ENCODE data around the gene SEMA6B.

Gene SEMA6B

GRCh38 chr19:4538601-4538954, 20.9 kb downstream of the SEMA6B start:
- no peak overlapping the region for H3K4me3 ChIP-seq (ENCODE audit: low read depth, low read length)

GRCh38 chr19:4537953-4538600, 21.4 kb downstream of the SEMA6B start:
- DNase-seq (ENCODE audit: low read depth), result no peak
- H3K4me3 ChIP-seq (ENCODE audit: low read depth, low read length), result no peak overlapping the region
- TF ChIP-seq CTCF (conservative IDR thresholded peaks at IDR 0.05; ENCODE audit: low read depth, low read length), result no peak

More at GRCh38 chr19:4538601-4538954, 20.9 kb downstream of the SEMA6B start:
- no peak for DNase-seq (ENCODE audit: low read depth)
- TF ChIP-seq CTCF (conservative IDR thresholded peaks at IDR 0.05; ENCODE audit: low read depth, low read length), result no peak

- no peak for DNase-seq (ENCODE audit: low read depth)
- no peak overlapping the region for H3K4me3 ChIP-seq (ENCODE audit: low read depth, low read length)
- TF ChIP-seq CTCF (conservative IDR thresholded peaks at IDR 0.05; ENCODE audit: low read depth, low read length), result no peak
Measured at GRCh38 chr19:4536798-4537197, 22.7 kb downstream of the SEMA6B start.

- peak within 1 kb of the TSS; percentile 18 for H3K4me3 ChIP-seq (ENCODE audit: low read depth, low read length)
- TF ChIP-seq CTCF (conservative IDR thresholded peaks at IDR 0.05; ENCODE audit: low read depth, low read length), result no peak
- DNase-seq (ENCODE audit: low read depth), result peak; percentile 65
Measured at GRCh38 chr19:4534836-4535658, 24.4 kb downstream of the SEMA6B start, which contains the start of gene PLIN5. Gene PLIN5 (minus strand): TSS chr19:4535224. CDS start chr19:4534074, 1,150 bp downstream.

- H3K4me3 ChIP-seq (ENCODE audit: low read depth, low read length), result no peak overlapping the region
- no peak for TF ChIP-seq CTCF (conservative IDR thresholded peaks at IDR 0.05; ENCODE audit: low read depth, low read length)
- DNase-seq (ENCODE audit: low read depth), result no peak
Measured at GRCh38 chr19:4533835-4534424, 25.6 kb downstream of the SEMA6B start.

GRCh38 chr19:4533334-4533733, 26.1 kb downstream of the SEMA6B start:
- no peak for DNase-seq (ENCODE audit: low read depth)
- no peak for TF ChIP-seq CTCF (conservative IDR thresholded peaks at IDR 0.05; ENCODE audit: low read depth, low read length)
- H3K4me3 ChIP-seq (ENCODE audit: low read depth, low read length), result no peak overlapping the region
